Vagina (tissue), 2 donors: ENCODE results near the gene SLC9C1.

Source experiments
- POLR2A ChIP-seq, 2 donors: fragments of 450-650 bp; IDR thresholded peaks; one replicate each; pipeline ENCODE4 v1.6.1; 2017; ENCODE audit warnings: antibody characterized with exemption in 2 of 2, mild to moderate bottlenecking in 2 of 2, moderate library complexity in 2 of 2
- POLR2AphosphoS5 ChIP-seq, 2 donors: sonication (generic); formaldehyde crosslinking; IDR thresholded peaks; one replicate each; pipeline ENCODE4 v1.9.0; 2017; ENCODE audit warnings: antibody characterized with exemption in 2 of 2, mild to moderate bottlenecking in 2 of 2, low read depth in 1 of 2; ENCODE audit not compliant: insufficient read depth in 1 of 2
- TF ChIP-seq, protein P1 (sequence below), 3 experiments: fragments of 450-650 bp in 2 of 3; fragments of 200-600 bp in 1 of 3; sonication (generic) in 1 of 3; IDR thresholded peaks; one replicate each; pipeline ENCODE4 v1.5.1; 2017 to 2019; ENCODE audit warnings: antibody characterized with exemption in 3 of 3, mild to moderate bottlenecking in 2 of 3, moderate library complexity in 2 of 3

DNA sequence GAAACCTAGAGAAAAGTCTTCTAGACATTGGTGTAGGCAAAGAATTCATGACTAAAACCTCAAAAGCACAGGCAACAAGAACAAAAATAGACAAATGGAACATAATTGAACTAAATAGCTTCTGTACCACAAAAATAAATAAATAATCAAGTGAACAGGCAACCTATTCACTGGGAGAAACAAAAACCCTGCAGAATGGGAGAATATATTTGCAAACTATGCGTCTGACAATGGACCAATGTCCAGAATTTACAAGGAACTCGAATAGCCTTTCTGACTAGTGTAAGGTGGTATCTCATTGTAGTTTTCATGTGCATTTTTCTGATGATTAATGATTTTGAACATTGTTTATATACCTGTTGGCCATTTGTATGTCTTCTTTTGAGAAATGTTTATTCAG lies 124.0 kb downstream of the SLC9C1 start:
- TF ChIP-seq POLR2A (IDR thresholded peaks at IDR 0.05) (no peak), POLR2AphosphoS5 (IDR thresholded peaks at IDR 0.05; ENCODE audit: insufficient read depth in 1 of 2, low read depth in 1 of 2) (no peak)
- TF ChIP-seq, protein P1, sequence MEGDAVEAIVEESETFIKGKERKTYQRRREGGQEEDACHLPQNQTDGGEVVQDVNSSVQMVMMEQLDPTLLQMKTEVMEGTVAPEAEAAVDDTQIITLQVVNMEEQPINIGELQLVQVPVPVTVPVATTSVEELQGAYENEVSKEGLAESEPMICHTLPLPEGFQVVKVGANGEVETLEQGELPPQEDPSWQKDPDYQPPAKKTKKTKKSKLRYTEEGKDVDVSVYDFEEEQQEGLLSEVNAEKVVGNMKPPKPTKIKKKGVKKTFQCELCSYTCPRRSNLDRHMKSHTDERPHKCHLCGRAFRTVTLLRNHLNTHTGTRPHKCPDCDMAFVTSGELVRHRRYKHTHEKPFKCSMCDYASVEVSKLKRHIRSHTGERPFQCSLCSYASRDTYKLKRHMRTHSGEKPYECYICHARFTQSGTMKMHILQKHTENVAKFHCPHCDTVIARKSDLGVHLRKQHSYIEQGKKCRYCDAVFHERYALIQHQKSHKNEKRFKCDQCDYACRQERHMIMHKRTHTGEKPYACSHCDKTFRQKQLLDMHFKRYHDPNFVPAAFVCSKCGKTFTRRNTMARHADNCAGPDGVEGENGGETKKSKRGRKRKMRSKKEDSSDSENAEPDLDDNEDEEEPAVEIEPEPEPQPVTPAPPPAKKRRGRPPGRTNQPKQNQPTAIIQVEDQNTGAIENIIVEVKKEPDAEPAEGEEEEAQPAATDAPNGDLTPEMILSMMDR (IDR thresholded peaks at IDR 0.05): no peak
